ENCODE data around the gene PSMD1.

The PSMD1 gene

DNA sequence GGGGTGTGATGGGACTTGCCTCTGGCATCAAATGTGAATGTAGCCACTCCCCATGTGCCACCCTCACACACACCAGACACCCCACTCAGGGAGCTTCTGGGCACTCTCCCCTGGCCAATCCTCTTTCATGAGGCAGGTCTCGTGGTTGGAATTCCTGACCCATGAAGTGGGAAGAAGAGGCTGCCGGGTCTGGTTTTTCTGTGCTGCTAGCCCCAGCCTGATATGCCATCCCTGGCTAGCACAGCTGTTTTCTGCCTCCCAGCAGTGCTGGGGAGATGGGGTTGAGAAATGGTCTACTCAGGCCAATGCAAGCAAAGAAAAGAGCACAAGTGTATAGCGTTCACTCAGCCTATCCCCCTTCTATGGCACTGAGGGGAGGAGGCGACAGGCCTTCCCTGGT, 20.5 kb upstream of the PSMD1 start:
- no peak for DNase-seq

DNA sequence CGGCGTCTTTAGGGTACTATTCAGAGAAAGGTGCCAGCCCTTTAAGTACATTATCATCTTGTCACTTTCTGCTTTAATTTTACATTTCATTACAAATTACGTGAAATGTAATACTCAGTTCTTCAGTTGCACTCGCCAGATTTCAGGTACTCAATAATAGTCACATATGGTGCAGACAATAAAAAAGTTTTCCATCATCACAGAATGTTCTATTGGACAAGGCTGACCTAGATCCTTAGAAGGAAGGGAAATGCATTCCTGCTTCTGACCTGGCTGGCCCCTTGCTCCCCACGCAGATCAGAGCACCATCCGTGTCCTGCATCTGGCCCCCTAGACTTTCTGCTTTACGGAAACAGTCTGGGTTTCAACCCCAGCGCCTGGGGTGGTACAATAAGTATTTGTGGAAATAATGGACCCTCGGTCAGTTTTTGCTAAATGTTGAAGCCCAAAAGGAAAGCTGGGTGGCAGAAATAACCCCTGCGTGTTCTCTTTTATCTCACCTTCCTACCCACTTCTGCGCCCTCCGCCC, 20.0 kb upstream of the PSMD1 start:
- no peak for DNase-seq

DNA sequence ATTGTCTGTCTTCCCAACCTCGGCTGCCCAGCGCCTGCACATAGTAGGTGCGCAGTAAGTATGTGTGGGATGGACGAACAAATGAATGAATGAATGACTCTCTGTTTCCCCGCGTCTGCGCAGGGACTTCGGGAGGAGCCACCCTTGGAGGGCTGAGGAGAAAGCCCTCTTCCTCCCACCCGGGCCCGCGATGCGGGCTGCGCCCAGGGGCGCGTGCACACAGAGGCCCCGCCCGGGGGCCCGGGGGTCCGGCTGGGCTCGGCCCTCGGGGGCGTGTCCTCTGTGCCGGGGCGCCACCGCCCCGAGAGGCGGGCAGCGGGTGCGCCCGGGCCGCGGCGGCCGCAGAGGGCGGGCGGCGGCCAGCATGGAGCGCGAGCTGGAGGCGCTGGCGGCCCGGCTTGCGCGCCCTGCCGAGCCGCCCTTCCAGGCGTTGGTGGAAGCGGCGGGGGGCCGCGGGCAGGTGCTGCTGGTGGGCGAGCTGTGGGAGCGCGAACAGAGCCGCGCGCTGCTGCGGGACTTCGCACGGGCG, 19.4 kb upstream of the PSMD1 start, which contains the start of gene C2orf72:
Gene C2orf72 (plus strand): TSS at position 322 of the 529 bp plus-strand sequence. CDS start 43 bp downstream, at position 365.
- DNase-seq: no peak

DNA sequence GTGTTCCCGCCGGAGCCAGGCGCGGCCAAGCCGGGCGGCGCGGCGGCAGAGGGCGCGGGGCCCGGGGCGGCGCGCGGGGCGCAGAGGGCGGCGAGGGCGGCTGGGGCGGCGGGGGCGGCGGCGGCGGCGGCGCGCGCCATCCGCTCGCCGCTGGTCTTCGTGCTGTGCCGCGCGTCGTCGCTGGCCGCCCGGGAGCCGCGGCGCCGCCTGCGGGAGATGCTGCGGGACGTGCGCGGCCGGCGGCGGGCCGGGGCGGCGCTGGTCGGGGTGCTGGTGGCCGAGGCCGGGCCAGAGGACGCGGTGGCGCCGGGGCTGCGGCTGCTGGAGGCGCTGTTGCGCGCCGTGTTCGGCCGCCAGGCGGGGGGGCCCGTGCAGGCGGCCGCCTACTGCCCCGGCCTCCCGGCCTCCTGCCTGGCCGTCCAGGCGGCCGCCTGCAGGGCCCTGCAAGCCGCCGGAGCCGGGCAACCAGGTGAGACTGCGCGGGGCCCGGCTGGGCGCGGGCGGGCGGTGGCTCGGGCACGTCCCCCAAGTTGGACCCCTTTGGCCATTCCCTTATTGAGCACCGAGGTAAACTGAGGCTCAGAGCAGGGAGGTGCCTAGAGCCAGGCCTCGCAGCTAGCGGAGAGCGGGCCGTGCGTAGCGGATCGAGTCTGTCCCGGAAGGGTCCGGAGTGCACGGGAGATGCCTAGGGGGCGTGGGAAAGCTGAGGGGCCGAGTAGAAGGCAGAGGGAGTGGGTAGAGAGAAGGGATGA, 18.8 kb upstream of the PSMD1 start:
- DNase-seq: no peak

DNA sequence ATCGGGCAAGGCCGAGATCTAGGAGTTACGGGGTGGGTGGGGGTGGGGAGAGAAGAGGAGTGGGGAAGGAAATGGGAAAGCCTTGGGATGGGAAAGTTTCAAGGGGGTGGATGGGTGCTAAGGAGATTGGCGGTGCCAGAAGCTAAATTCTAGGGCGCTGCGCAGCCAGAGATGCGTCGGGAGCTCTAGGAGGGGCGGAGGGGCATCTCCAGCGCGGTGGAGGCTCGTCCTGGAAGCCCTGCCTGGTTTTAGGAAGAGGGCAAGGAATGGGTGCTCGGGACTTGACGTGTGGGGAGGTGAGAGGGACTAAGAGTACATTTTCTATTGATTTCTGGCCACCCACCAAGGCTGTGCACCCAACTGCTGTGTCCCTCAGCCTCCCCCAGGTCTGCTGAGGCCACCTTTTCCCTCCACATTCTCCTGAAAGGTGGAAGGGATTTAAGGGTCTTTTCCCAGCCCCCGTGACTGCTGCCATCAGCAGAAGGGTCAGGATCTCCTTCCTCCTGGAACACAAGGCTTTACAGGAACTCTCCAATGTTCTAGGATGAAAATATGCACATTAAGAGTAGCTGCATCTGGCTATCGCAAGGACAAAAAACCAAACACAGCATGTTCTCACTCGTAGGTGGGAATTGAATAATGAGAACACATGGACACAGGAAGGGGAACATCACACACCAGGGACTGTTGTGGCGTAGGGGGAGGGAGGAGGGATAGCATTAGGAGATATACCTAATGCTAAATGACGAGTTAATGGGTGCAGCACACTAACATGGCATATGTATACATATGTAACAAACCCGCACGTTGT, 18.0 kb upstream of the PSMD1 start:
- DNase-seq: no peak

DNA sequence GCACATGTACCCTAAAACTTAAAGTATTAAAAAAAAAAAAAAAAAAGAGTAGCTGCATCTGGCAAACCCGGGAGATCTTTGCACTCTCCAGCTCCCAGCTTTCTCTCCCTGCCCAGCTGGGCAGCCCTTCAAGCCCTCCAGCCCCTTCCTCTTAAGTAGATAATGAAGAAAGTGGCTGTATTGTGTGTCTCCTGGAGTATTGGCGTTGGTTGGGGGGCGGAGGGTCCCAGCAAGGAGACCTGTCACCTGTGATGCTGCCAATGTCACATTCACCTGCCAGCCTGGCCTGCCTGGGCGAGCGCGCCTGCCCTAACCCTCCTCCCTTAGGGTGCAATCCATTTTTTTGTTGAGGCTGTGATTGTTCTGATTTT, 17.4 kb upstream of the PSMD1 start:
- DNase-seq: no peak

DNA sequence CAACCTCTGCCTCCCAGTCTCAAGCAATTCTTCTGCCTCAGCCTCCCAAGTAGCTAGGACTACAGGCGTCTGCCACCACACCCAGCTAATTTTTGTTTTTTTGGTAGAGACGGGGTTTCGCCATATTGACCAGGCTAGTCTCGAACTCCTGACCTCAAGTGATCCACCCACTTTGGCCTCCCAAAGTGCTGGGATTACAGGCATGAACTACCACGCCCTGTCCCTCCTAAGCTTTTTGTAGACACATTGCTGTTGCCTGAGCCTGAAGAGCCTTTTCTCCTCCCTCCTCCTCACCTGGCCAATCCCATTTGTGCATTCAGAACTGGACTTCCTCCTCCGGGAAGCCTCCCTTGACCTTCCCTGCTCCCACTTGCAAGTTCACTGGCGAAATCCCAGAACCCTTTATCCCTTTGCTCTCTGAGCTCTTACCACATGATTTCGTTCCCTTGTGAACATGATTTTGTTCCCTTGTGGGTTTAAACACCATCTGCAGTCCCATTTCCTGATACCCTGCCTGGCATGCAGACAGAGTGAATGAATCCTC, 16.8 kb upstream of the PSMD1 start:
- DNase-seq: no peak

DNA sequence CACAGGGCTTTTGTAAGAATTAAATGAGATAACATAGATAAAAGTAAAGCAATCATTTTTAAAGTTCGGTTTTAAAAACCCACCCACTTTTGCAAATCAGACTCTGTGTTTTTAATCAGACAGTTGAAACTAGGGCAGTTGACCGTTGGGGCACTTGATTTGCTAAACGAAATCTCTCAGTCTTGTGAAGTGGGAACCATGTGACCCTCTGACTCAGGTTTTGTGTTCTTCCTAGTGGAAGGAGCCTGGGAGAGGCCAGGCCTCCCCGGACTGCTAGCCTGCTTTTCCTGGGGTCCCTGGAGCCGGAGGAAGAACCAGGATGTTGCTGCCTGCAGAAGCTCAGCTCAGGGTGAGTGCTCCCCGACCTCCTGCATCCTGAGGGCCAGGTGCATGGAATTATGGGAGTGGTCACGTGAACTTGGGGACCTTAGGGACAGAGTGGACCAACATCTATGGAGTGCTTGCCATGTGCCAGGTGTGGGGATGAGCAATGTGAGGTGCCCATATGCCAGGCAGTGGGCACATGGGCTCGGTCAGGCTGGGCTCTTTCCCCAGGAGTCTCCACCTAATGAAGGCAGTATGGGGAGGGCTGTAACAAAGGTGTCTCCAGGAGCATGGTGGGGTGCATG, 15.5 kb upstream of the PSMD1 start:
- DNase-seq: no peak

DNA sequence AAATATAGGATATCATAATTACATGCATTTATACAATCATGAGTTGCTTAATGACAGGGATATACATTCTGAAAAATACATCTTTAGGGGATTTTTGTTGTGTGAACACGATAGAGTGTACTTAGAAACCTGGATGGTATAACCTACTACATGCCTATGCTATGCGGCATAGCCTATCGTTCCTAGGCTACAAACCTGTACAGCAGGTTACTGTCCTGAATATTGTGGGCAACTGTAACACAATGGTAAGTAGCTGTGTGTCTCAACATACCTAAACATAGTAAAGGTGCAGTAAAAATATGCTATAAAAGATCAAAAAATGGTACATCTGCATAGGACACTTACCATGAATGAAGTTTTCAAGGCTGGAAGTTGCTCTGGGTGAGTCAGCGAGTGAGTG, 12.9 kb upstream of the PSMD1 start:
- DNase-seq: no peak

DNA sequence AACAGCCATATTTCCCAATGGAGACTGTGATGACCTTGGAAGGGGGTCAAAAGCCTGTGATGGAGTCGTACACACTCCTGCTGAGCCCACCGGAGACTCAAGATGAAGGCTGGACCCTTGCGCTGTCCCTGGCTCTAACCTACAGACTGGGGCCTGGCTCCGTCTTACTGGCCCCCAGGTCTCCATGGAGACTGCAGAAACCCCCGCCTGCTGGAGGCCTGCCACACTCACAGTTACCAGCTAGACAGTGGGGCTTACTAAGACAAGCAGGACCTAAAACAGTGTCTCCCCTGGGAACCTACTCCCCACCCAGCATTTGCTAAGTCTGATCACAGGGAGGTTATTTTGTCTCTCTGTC, 9.8 kb upstream of the PSMD1 start:
- no peak for DNase-seq

DNA sequence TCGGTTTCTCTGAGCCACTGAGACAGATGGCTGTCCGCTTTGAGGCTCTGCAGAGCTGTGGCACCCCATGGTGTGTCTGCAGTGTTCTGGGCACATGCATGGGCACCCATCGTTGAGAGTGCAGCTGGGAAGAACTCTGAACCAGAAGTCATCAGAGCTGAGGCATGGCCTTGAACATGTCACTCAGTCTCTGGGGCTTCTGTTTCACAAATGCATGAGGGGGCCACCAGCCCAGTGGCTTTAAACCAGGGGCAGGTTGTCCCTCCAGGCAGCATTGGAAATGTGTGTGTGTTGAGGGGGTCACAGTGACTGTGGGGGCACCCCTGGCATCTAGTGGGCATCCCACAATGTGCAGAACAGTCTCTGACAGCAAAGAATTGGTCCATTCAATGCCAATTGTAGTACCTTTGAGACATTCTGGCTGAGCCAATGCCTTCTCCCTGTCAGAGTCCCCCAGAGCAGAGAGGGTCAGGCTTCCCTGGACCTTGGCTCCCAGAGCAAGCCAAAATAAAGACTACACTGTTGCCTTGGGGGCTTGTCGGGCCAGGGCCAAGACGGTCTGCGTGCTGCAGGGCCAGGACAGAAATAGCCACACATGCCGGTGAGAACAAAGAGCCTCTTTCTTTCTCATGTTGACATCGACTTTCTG, 9.3 kb upstream of the PSMD1 start:
- no peak for DNase-seq

DNA sequence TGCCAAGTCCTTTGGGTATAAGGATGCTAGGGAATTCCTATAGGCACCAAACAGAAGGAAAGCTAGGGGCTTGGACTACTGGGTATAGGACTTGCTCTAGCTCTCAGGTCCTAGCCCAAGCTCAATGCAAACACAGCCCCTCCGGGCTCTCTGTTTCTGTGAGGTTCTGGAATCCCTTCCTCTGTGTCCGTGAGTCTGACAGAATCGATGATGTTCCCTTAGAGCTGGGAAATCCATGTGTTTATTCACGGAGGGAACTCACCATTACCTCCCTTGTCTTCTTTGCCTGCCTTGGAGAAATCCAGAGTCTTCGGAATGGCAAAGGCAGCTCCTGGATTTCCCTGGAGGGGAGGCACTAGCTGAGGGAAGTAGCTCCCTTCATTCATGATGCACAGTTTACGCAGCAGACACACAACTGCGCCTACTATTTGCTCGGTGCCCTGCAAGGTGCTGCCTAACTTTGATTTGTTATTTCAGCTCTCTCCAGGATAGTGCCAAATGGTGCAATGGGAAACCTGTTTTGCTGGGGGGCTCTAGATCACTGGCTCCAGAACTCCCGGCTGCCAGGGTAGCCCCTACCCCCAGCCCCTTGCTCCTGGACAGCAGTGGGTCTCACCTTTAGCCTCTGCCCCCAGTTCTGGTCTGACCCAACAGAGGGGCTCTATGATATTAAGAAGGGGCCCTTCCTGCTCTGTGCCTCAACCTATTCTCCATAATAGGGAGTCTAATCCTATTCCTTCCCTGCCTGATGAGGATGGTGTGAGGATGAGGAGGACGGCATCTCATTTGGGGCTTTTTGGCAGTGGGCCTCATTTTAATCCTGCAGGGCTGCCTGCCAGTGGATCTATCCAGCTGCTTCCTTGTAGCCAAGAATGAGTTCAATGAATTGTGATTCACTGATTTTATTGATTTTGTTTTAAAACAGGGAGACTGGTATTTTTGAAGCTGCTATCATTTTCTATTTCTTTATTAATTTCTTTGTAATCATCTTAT, 8.4 kb upstream of the PSMD1 start:
- no peak for DNase-seq

DNA sequence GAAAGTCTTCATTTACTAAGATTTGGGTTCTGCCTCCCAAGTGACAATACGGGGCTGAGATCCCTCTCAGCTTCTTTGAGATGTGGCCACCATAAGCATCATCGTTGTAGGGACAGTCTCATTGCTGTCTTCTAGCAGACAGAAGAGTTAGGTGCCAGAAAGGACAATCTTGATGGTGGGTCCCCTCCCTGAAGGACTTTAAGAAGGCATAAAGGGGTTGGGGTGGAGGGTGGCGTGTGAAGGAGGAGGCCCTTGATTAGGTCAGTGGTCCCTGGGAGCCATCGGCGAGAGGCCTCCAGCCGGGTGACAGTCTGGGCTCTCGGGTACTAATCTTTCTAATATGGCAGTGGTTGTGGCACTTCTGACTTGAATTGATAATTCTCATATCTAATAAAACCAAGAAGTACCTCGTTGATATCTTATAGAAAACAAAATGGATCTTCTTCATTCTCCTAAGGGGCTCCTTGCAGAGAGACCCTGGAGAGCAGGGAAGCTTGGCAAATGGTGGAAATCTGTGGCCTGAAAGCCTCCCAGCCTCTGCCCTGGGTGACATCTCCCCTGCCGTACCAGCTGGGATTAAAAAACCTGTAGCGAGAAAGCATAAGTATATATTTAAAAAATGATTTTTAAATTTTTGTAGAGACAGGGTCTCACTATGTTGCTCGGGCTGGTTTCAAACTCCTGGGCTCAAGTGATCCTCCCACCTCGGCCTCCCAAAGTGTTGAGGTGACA, 7.2 kb upstream of the PSMD1 start:
- no peak for DNase-seq

DNA sequence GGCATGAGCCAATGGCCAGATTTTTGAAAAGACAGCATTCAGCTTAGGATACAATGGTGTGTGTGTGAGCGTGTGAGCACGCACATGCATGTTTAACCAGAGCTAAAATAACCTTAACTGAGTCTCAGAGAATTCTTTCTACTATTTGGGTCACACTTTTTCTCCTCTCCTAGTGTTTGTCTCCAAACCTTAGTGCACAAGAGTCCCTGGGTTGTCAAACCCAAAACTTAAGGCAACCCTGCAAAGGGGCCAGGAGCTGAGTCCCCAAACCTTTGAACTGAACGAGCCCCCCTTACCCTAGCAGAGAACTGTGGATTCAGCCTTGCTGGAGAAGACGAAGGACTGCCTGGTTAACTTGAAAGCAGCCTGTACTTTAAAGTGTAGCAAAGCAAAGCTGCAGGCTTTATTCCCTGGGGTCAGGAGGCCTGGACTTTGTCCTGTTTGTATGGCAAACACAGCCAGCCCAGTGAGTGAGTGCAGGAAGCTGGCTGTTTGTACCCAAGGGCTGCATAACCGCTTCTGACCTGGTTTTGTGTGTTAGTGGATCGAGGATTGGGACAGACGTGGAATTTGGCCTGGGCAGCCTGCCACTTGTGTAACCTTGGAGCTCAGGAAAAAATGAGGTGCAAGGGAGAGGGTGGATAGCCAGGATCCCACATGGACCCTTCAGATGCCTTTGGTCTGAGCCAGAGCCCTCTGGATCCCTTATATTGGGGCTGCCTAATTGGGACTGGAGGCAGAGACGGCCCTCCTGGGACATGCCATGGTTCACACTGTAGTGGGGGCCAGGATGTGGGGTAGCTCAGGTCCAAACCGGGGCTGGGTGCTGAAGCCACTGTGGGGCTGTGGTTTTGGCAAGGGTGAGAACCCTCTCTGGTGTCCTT, 6.4 kb upstream of the PSMD1 start:
- DNase-seq: no peak

DNA sequence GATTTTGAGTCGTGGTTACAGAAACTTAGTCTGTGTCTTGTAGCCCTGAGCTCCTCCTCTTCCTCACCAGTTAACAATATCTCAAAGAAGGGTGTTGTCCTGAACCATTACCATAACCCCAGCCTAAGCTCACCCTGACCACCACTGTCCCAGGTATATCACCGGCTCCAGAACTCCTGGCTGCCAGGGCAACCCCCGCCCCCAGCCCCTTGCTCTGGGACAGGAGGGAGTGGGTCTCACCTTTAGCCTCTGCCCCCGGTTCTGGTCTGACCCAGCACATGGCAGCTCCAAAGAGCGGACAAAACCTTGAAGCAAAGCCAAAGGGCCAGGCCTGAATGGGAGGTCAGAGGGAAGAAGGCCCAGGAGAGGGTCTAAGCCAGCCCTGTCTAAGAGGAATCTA, 5.6 kb upstream of the PSMD1 start:
- DNase-seq: no peak

DNA sequence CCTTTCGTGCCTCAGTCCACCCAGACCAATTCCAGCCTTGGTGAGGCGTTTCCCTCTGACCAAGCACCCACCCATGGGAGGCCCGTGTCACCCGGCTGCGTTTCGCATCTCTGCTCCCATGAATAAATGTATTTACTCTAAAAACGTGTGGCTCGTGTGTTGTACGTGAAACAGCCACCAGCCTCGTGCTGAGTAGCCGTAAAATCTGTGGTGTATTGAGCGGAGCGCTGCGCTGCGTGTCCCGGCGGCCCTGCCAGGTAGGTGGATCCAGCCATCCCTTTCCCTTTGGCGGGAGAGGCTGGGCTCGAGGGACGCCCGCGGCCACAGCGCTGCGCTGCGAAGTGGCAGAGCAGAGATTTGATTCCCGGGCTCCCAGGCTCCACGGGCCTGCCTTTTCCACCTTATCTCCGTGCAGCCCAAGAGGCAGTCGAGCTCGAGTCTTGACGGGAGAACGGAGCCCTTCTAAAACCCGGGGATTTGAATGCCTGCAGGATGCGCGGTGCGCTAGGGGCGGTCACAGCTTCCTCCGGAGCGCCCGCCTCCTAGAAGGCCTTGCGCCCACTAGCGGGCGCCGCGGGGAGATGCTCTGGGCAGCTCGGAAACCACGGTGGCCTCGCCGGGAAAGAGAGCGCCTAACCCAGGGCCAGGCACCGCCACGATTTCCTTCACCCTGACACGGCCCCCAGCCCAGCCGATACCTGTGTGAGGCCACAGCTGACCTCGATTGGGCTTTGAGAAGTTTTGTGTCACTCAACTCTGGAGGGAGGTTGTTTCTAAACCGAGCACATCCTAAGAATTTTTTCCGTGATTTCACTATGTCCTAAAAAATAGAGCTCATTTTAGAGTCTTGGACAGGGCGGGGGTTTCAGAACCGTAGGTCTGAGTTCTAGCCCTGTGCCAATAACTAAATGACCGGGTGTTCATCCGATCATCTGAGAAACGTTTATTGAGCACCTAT, 3.9 kb upstream of the PSMD1 start:
- peak; percentile 78 for DNase-seq

DNA sequence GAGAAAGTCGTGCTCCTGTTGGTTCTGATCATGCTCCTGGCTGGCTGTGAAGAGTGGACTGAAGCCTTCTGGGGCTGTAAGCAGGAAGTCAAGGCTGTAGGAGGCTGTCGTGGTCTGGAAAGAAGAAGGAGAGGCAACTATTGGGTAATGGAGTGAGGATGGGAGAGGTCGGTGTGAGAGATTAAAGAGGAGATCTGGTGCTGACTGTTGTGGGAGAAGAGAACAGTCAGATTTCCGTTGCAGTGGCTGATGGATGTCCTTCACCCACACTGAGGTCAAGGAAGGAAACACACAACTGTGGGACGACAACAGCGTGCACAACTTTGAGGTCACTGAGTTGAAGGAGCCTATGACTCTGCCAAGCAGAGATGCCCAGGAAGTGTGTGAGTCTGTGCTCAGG, 2.8 kb upstream of the PSMD1 start:
- DNase-seq: no peak

DNA sequence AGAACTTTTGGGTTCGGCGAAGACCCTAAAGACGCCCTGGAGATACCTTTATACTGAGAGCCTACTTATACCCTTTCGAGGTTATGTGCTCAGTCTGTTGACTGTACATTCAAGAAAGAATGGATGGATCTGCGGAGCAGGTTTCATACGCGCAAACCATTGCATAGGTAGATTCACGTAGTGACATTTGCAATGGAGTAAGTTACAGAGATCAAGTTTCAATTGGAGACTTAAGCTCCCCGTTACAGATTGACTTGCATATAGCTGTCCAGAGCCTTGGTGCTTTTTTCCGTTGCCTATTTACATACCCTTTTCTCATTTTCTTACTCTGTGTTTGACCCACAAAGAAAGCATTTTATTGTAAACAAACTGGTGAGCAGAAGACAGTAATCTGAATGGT, 923 bp downstream of the PSMD1 start:
- no peak for DNase-seq
